HG02571 (cell line): ENCODE results near the gene NAP1L1.
A peak's percentile ranks its signal among the peaks of the same experiment; 100 is the strongest.

Source experiments
- ATAC-seq: cut with Tn5 transposase; IDR thresholded peaks from one replicate; pipeline ENCODE4 v1.9.1; 2021; ENCODE audit warnings: mild to moderate bottlenecking, moderate library complexity; ENCODE audit not compliant: unreplicated experiment

NAP1L1 gene

GRCh38 chr12:76041406-76041805 is 43.1 kb downstream of the NAP1L1 start:
- ATAC-seq: no peak

- ATAC-seq: no peak
Observed at GRCh38 chr12:76040461-76040860, 44.0 kb downstream of the NAP1L1 start.

GRCh38 chr12:76038176-76038575 is 46.3 kb downstream of the NAP1L1 start:
- ATAC-seq: no peak

GRCh38 chr12:76037130-76038103 is 47.1 kb downstream of the NAP1L1 start:
- ATAC-seq: peak; percentile 66

GRCh38 chr12:76035045-76035444 is 49.4 kb downstream of the NAP1L1 start:
- no peak for ATAC-seq

- no peak for ATAC-seq
Observed at GRCh38 chr12:76033081-76034011, 51.1 kb downstream of the NAP1L1 start.

GRCh38 chr12:76032043-76032981 is 52.2 kb downstream of the NAP1L1 start:
- ATAC-seq: peak; percentile 35

GRCh38 chr12:76031414-76032042 is 53.0 kb downstream of the NAP1L1 start, which contains the start of gene PHLDA1:
PHLDA1 (minus strand) TSS chr12:76031776.
- peak; percentile 85 for ATAC-seq

- peak; percentile 7 for ATAC-seq
Observed at GRCh38 chr12:76031081-76031413, 53.4 kb downstream of the NAP1L1 start.

GRCh38 chr12:76030341-76031080 is 54.0 kb downstream of the NAP1L1 start:
- ATAC-seq: no peak

GRCh38 chr12:76029982-76030340 is 54.5 kb downstream of the NAP1L1 start:
- ATAC-seq: no peak

GRCh38 chr12:76028571-76029277 is 55.8 kb downstream of the NAP1L1 start:
- ATAC-seq: no peak

- no peak for ATAC-seq
Observed at GRCh38 chr12:76026643-76027063, 57.8 kb downstream of the NAP1L1 start.

- ATAC-seq: no peak
Observed at GRCh38 chr12:76025601-76026575, 58.6 kb downstream of the NAP1L1 start.

GRCh38 chr12:76024942-76025600 is 59.4 kb downstream of the NAP1L1 start:
- ATAC-seq: no peak

- no peak for ATAC-seq
Observed at GRCh38 chr12:76024102-76024781, 60.2 kb downstream of the NAP1L1 start.
